ENCODE measurements around the gene MARS1.

The MARS1 gene

DNA sequence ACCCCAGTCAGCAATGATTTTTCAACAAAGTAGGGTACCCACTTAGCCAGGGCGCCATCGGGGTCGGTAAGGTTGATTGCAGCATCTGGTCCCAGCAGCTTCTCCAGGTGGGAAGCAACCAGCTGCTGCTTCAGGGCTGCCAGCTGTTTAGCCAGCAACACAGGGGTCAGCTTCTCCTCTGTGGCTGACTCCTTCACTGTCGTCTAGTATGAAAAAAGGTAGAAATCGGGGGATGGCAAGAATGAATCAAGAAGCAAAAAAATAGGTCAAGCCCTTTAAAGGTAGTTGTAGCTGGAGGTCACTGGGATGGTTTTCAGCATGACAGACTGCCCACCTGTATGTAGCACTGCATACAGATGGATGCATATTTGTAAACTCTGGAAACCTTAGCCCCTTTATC lies 46.4 kb downstream of the MARS1 start:
- DNase-seq: no peak

DNA sequence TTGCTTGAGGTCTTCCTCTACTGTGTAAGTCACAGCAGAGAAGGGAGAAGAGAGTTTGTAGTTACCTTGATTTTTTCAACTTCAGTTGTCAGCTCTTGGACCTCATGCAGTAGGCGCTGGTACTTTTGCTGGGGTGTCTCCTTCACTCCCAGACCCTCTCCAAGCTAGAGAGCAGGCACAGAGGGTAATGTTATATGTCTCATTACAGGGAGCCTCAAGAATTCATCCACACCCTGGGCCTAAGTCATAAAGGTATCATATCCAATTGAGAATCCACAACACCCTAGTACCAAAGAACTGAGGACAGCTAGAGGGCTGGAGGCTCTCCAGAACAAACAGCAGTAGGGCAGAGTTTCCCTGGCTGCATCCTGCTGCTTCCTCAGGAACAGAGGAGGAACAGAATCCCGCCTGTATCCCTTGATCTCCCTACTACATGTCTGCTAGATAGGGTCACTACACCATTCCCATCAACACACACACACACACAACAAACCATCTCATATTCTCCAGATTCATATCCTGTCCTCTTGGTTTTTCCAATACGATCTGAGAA lies 47.2 kb downstream of the MARS1 start:
- DNase-seq: no peak

DNA sequence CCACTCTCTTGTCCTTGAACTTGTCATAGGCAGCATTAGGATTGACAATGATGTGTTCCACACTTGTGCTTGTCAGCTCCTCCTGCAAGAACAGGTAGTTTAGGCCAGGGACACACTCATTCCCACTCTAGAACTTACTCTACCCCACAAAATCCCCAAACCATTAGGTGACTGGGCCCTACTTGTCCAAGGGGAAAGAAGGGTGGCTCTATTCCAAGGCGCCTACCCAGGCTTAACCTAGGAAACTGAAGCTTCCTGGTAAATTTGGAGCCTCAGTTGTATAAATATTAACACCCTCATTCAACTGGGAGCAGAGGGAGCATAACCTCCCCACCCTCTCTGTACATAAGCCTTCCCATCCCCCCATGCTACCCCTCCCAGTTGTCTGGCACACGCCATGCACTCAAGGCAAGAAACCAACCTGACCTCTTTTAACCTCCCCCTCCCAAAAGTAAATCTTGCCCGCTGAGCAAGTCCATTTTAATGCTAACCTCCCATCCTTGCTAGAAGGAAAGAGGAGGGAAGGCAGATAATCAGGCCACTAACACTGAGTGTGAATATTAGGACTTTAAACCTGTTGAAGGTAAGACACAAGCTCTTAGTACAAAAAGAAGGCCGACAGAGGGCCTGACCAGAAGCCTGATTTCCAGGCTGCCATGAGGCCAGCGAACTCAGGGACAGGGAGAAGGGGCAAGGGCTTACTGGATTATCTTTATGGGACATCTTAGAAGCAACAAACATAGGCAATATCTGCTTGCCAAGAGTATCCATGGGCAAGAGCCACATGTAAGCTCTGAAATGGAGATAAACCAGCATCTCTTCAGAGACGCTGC lies 48.1 kb downstream of the MARS1 start:
- DNase-seq: no peak

DNA sequence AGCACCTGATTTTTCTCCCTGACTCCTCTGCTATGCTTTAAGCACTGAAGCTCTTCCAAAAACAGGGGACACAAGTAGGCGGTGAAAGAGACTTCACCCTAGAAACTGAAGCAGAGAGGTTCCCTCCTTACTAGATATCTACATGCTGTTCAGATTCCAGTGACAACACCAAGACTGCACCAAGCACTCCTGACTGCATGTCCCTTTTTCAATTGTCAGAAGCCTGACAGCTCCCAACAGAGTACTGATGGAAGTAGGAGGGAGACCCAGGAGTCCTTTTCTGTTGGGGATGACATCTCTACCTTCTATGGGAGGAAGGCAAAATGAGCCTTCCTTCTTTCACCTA lies 48.7 kb downstream of the MARS1 start:
- DNase-seq: no peak

DNA sequence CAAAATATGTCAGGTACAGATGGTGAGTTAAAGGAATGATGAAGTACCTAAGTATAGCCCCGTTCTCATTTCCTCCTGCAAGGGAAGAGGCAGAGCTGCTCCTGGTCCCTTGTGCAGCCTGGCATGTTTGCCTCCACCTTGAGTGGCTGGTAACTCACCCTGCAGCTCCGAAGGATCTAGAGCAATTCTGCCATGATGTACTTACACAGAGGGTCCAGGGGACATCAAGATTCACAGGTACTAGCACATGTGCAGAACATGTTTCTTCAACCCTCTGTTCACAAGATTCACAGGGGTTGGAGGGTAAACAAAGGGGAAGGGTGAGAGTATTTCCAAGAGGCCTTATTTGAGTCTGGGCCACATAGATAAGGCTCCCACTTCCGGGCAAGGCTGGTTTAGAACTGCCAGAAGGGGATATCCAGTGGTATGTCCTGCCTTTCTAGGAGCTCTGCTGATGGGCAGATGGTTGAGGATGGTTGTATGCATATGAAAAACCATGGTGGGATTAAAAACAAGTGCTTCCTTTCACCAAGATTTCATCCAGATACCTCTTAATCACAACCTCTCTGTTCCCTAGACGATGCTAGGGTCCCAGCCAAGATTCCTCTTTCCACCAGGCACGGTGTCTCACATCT lies 51.4 kb downstream of the MARS1 start:
- no peak for DNase-seq

DNA sequence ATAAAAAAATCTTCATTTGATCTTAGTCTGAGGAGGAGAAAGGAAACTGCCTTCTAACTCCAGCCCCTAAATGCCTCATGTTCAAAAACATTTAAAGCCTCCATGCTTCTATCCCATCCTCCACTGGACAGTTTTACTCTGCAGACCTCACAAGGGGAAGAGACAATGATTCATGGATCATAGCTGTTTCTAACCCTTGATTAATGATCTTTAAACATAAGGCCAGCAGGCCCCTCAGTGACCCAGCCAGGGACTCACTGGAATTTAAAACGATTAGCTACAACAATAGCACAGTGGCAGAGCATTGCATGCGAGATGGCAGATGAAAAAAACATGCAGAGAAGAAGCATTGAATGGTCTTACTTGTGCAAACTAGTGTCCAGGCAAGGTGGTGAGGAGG lies 53.1 kb downstream of the MARS1 start:
- DNase-seq: no peak

DNA sequence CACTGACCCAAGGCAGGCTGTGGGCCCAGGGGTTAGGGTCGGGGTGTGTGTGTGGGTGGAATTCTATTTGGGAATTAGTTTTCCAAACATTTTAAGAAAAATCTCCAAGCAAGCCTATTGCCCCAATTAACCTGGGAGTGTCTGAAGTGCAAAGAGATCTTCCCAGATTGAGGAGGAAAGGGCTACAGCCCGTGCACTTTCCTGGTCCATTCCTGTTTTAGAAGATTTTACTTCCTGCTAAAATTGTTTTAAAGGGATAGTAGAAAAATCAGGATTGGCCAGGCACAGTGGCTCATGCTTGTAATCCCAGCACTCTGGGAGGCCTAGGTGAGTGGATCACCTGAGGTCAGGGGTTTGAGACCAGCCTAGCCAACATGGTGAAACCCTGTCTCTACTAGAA lies 53.8 kb downstream of the MARS1 start:
- DNase-seq: no peak

DNA sequence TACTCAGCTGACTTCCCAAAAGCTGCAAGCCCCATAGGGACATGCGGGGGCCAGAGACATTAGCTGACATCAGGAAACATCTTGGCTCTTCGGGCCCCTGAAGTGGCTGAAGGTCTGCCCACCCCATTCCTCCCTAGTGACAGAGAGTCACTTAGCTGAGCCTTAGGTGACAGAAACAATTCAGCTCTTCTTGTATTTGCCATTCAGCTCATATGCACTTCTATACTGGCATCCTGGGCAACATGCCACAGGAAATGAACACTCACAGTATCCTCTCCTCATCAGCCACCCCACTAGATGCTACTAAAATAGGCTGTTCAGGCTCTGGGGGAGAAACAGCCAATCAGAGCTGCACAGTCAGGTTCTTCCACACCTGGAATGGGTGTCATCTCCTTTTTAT lies 55.7 kb downstream of the MARS1 start:
- no peak for DNase-seq

DNA sequence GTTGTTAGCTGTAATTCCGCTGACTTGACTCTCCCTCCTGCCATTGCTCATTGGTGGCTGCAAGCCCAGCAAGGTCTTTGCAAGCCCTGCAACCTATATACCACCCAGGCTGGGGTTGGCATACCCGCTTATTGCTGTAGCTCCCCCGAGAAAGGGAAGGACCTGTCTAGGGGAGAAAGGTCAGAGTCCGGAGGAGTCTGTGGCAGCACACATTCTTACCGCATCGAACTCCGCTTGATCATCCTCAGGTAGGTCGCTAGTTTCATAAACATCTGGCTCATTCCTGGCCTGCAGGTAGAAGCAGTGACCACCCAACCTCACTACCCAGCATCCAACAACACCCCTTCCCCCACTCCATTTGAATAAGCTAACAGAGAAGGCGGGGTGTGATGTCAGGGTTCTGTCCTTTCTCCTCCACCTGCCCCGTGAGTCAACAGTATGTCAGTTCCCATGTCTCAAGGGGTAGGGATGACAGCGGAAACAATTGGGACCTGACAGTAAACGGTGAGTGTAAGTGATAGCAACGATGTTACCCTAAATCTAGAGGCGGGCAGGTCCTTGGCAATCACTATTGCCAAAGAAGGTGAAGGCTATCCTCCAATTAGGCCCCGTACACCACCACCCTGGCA lies 58.1 kb downstream of the MARS1 start:
- DNase-seq: no peak

DNA sequence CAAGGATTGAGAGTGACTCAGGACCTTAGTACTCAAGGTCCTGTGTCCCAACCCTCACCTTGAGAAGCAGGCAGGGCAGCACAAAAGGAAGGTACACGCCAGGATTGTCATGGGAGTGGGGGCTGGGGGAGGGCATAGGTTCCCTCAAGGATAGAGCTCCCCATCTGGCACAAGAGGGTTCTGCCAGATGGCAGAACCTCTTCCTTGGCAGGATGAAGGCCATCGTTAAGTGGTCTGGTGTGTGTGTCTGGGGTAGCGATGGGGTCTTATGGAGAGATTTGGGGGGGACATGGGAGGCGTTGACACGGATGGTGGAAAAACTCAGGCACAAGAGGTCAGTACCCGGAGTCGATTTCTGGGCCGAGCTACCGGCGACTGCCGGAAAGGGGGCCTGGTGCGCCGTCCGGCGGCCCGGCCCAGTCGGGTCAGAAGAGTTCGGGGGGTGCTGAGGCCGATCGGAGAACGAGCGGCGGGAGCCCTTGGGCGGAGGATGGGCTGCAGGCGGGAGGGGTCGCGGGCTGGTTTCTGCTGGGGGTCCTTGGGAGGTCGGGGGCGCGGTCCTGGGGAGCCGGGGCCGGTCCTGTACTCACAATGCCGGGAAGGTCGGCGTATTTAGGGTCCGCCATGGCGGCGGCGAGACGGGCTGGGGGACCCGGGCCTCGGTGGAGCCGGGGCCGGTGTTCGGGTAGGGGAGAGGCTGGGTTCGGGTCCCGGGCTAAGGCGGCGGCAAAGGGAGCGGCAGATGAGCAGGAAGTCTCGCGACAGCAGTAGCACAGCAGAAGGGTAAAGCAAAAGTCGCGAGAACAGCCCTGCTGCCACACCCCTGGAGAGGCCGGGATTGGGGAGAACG lies 58.8 kb downstream of the MARS1 start, which contains the start of gene DCTN2:
Gene DCTN2 (minus strand): TSS at position 755 of the 850 bp plus-strand sequence. CDS start 129 bp downstream, at position 626.
- DNase-seq: peak; percentile 91

DNA sequence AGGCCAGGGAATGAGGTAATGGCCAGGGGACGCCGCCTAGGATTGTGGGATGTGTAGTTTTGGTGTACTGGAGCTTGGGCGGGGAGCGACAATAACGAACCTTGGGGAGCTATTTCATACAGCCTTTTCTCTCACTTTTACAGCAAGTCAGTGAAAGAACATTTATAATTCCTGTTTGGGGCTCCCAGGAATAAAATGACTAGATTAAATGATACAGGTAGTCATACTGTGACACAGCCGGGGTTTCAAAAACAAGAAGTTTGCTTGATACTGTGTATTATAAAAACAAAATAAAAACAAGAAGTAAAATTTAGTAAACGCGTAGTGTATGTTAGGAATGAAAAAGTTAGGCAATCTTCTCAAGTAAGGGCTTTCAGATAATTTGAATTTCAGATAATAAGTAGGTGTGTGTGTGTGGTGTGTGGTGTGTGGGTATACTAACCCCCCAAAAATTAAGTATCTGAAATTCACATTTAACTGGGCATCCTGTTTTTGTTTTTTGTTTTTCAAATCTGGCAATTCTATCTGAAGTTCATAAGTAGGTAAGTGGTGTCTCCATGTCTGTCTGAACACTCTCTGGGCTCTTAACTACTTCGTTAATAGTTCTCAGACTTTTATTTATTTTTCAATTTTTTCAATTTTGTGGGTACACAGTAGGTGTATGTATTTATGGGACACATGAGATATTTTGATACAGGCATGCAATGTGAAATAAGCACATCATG lies 59.6 kb downstream of the MARS1 start:
- DNase-seq: no peak

DNA sequence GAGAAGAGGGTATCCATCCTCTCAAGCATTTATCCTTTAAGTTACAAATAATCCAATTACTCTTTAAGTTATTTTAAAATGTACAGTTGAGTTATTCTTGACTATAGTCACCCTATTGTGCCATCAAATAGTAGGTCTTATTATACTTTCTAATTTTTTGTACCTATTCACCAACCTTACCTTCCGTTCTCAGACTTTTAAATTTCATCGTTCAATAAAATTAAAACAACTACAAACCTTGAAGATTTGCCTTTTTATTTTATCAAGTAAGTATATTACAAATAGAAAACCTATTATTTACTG lies 60.1 kb downstream of the MARS1 start:
- DNase-seq: no peak

DNA sequence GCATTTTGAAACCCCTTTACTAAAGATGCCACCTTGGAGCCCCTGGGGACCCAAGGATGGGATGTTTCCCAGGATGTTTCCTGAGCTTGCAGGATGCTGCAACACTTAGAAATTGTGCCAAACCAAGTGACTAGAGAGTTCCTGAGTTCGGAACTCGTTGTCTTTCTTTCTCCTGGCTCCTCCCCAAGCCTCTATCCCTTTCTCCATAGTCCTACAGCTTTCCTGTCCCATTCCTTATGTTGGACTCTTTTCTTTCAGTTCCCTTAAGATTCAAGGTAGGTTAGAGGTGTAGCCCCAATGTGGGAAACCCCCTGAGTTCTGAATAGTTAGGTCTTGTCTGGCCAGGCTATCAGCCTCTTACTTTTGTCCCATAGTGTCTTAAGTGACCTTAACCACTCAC lies 60.6 kb downstream of the MARS1 start:
- DNase-seq: no peak

DNA sequence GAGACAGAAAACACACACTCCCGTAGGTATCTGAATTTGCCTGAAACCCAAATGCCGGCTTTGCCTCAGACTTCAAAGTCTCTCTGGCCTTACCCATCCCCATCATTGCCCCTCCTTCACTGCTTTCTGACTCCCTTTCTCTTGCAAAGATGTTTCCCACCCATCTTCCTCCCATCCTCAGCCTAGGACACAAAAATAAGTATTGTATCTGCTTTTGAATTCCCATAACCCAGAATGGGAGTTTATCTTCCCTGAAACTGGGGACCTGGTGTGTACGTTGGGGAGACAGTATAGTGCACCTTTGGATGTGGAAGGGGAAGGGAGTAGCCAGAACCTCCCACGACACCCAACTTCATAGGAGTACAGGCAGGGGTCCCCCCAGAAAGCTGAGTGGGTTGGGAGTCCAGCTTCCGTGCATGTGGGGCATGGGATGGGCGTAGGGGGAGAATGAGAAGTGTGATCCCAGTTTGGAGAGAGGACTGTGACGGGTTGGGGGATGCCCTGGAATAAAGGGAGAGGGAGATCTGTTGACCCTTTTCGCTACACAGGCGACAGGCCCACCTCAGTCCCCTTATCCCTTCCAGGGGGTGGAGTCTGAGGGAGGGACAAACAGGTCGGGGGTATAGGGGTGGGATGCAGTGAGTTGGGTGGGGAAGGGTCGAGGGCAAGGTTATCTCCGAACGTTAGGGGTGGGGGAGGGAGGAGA lies 61.5 kb downstream of the MARS1 start:
- DNase-seq: no peak

DNA sequence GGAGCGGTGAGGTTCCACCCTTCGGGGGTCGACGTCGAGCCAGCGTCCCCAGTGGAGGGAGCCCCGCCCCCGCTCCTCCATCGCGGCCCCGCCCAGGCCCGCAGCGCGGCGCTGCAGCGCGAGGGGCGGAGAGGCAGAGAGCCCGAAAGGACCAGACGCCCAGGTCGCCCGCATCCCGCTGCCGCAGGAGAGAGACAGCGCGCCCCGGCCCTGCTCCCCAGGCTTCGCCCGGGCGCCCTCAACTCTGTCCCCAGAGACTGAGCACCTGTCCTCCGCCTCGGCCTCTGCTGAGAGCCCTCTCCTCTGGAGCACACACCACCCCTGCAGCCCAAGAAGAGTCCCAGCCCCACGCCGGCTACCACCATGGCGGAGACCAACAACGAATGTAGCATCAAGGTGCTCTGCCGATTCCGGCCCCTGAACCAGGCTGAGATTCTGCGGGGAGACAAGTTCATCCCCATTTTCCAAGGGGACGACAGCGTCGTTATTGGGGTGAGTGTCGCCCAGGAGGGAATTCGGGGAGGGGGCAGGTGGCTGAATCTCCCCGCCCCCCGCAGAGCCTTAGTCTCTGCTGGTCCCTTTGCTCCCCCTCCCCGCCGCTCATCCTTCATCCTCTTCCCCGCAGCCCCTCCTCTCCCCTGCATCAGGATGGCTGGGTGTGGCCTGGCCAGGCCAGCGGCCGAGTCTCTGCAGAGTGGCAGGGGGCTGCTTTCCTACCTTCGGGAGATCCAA lies 62.2 kb downstream of the MARS1 start, which contains the start of gene KIF5A:
Gene KIF5A (plus strand): TSS at position 136 of the 732 bp plus-strand sequence. CDS start 228 bp downstream, at position 364.
- DNase-seq: no peak

DNA sequence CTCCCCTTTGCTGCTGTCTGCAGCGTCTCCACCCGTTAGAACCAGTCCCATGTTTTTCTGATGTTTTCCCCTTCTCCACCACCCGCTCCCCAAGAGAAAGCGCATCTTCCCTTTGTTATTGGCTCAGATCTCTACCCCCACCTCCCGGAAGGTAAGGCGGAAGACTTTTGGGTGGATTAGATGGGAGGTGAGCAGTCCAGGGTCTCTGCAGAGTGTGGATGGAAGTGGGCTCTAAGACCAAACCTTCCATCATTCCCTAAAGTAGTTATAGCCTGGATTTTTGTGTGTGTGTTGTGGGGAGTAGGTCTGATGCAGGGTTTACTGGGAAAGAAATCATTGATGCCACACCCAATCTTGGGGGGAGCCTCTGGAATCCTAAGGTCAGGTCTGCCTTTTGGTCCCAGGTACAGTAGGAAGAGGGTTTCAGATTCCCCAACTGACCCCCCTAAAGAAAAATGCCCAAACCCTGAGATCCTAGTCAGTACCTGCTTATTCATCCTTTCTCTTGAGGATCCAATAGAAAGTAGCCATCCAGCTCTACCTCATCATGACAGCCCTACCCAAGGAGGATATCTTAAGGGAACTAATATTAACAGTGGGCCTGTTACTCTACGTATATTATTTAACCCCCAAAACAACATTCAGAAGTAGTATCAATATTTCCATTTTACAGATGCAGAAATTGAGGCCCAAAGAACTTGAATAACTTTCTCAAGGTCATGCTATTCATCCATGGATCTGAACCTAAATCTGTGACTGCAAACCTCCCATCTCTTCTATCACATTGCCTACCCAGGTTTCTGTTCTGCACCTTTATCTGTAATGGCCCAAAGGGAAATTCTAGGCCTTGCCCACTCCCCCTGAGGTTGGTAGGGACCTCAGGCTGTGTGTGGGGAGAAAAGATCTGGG lies 63.0 kb downstream of the MARS1 start:
- DNase-seq: no peak

DNA sequence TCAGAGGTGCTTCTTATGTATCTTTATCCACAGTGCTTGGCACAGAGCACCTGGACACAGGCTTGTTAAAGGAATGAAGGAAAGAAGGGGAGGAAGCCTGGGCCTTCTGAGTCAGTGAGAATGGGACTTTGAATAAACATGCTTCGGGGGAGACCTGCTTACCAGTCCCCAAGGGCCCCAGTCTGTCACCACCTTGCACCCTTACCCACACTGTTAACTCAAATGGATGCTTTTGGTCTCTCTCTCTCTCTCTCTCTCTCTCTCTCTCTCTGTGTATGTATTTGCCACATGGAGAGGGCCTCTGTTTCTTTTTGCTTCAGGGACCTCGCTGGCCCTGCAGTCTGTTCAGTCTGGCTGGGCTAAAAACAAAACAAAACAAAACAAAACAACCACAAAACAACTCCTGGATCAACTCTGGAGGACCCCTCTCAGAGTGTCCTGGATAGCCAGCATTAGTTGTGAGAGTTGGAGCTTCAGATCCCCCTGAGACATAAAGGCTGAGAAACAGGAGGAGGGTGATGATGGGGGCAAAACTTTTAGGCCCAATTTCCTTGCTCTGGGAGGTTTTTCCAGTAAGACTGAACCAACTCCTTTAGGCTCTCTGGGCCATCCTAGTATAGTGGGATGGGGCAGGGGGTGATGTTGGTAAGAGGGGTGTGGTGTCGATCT lies 63.9 kb downstream of the MARS1 start:
- DNase-seq: no peak

DNA sequence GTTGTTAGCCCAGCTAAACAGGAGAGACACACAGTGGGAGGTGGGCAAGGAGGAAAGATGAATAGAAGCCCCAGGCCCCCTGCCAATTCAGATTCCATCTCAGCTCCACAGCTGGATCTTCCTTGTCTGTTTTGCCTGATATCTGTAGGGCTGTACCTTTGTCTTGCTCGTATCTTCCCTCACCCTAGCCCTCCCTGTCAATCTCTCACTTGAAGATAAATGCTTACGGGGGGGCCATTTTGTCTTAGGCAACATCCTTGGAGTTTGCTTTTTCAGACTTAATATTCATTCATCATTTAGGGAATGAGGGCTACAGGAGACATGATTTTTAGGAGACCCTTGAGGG lies 64.4 kb downstream of the MARS1 start:
- no peak for DNase-seq

DNA sequence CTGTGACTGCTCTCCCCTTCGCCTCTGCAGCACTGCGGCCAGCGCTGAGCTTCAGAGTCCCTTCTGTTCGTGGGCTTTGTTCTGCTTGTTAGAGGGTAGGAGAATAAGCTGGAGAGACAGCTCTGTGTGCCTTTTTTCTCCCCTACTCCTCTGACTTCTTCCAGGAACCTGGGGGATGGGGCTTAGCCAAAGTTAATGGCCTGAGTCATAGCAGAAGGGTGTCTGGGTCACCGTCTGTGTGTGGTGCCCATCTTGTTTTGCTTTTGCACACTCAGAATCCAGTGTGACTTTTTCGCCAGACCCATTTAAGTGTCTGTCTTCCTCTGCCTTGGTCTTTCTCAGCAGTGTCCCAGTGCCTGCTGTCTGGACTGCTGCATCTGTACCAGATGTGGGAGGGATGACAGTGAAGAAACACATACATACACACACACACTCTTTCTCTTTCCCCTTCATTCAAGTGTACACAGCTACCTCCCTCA lies 65.0 kb downstream of the MARS1 start:
- DNase-seq: no peak
